NCI-H1694 (cell line): ENCODE data around the gene CPNE2.
"Not testable (repeated sequence)": the region's sequence is repeated elsewhere in the genome, so short reads cannot be mapped to it uniquely, and the experiment has no call there.

Experiments used
- DNase-seq: peaks from one replicate; lab custom pipeline; 2025; lab: John Stamatoyannopoulos, UW

The CPNE2 gene

GRCh38 chr16:57098188-57098841 lies 5.9 kb downstream of the CPNE2 start:
- no peak for DNase-seq

GRCh38 chr16:57099965-57100364 lies 7.6 kb downstream of the CPNE2 start:
- DNase-seq = not testable (repeated sequence)

GRCh38 chr16:57100445-57100844 lies 8.1 kb downstream of the CPNE2 start:
- no peak for DNase-seq

GRCh38 chr16:57102888-57103851 lies 10.8 kb downstream of the CPNE2 start:
- no peak for DNase-seq

- no peak for DNase-seq
These were observed 12.3 kb downstream of the CPNE2 start for GRCh38 chr16:57104706-57105105.

- no peak for DNase-seq
These were observed 12.8 kb downstream of the CPNE2 start for GRCh38 chr16:57105184-57105583.

- DNase-seq = no peak
These were observed 14.4 kb downstream of the CPNE2 start for GRCh38 chr16:57106767-57107166.

GRCh38 chr16:57107321-57107922 lies 15.0 kb downstream of the CPNE2 start:
- DNase-seq = no peak

GRCh38 chr16:57108432-57108831 lies 16.0 kb downstream of the CPNE2 start:
- no peak for DNase-seq

- not testable (repeated sequence) for DNase-seq
These were observed 17.1 kb downstream of the CPNE2 start for GRCh38 chr16:57109259-57110105.

GRCh38 chr16:57110937-57111336 lies 18.6 kb downstream of the CPNE2 start:
- no peak for DNase-seq

- no peak for DNase-seq
These were observed 19.0 kb downstream of the CPNE2 start for GRCh38 chr16:57111420-57111819.

GRCh38 chr16:57112403-57113041 lies 20.1 kb downstream of the CPNE2 start:
- DNase-seq = no peak

- no peak for DNase-seq
These were observed 20.7 kb downstream of the CPNE2 start for GRCh38 chr16:57113042-57113453.

- no peak for DNase-seq
These were observed 21.3 kb downstream of the CPNE2 start for GRCh38 chr16:57113664-57114063.

GRCh38 chr16:57115168-57115513 lies 22.8 kb downstream of the CPNE2 start:
- DNase-seq = no peak

GRCh38 chr16:57115514-57116182 lies 23.3 kb downstream of the CPNE2 start:
- DNase-seq = no peak

GRCh38 chr16:57118461-57119084 lies 26.2 kb downstream of the CPNE2 start:
- DNase-seq = no peak

- DNase-seq = no peak
These were observed 31.0 kb downstream of the CPNE2 start for GRCh38 chr16:57123216-57123973.
